Measurements from ENCODE around the gene HLA-DRA.

DNA sequence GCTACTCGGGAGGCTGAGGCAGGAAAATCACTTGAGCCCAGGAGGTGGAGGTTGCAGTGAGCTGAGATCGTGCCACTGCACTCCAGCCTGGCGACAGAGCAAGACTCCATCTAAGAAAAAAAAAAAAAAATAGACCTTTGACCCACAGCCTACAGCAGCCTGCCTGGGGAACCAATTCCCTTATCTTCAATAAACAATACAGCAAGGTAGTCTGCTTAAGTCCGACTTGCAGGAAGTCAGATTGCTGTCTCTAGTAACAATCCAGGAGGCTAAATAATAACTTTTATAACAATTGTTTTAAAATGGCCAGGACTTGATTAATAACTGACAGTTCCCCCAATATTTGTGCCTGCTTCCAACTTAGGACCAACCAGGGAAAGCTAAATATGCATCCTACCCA lies 13.3 kb upstream of the HLA-DRA start:
- TF ChIP-seq, protein P1, sequence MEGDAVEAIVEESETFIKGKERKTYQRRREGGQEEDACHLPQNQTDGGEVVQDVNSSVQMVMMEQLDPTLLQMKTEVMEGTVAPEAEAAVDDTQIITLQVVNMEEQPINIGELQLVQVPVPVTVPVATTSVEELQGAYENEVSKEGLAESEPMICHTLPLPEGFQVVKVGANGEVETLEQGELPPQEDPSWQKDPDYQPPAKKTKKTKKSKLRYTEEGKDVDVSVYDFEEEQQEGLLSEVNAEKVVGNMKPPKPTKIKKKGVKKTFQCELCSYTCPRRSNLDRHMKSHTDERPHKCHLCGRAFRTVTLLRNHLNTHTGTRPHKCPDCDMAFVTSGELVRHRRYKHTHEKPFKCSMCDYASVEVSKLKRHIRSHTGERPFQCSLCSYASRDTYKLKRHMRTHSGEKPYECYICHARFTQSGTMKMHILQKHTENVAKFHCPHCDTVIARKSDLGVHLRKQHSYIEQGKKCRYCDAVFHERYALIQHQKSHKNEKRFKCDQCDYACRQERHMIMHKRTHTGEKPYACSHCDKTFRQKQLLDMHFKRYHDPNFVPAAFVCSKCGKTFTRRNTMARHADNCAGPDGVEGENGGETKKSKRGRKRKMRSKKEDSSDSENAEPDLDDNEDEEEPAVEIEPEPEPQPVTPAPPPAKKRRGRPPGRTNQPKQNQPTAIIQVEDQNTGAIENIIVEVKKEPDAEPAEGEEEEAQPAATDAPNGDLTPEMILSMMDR (conservative IDR thresholded peaks at IDR 0.05 in 1 of 2, IDR thresholded peaks at IDR 0.05 in 1 of 2; ENCODE audit: low read depth in 1 of 2, low read length in 2 of 2) = no peak
- no peak for TF ChIP-seq EZH2 (IDR thresholded peaks at IDR 0.05; ENCODE audit: low read length, missing control alignments)
